GM03348 (cell line): ENCODE data around the gene SNRPD1.
"Not testable (repeated sequence)": the region's sequence is repeated elsewhere in the genome, so short reads cannot be mapped to it uniquely, and the experiment has no call there.

Source experiments
- DNase-seq: peaks from one replicate; pipeline ENCODE4 v3.0.0; 2012; ENCODE audit warnings: low spot score

The SNRPD1 gene

GRCh38 chr18:21612125-21613039 is at the start of gene SNRPD1:
TSS of gene SNRPD1 (plus strand) at chr18:21612314. CDS start at chr18:21612430, 116 bp downstream.
- peak; percentile 96 for DNase-seq

- peak; percentile 11 for DNase-seq
These were observed 40.3 kb upstream of the SNRPD1 start for GRCh38 chr18:21571772-21572171.

DNA sequence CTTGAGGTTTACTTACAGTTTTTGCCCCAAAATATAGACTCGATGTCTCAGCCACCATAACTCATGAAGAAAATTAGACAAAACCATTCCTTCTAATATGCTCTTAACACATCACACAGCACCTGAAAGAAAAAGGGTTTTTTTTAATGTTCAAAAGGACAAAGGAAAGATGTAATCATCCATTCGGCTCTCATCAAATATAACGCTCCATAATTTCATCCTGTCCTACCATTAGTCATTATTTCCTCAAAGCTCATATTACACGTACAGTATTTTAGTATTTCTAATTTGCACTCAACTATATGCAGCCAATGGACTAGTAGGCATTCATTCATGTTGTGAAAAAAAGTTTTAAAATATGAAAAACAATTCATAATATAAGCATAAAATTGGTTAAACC is 36.5 kb upstream of the SNRPD1 start:
- DNase-seq: no peak

GRCh38 chr18:21584391-21584790 is 27.7 kb upstream of the SNRPD1 start:
- no peak for DNase-seq

DNA sequence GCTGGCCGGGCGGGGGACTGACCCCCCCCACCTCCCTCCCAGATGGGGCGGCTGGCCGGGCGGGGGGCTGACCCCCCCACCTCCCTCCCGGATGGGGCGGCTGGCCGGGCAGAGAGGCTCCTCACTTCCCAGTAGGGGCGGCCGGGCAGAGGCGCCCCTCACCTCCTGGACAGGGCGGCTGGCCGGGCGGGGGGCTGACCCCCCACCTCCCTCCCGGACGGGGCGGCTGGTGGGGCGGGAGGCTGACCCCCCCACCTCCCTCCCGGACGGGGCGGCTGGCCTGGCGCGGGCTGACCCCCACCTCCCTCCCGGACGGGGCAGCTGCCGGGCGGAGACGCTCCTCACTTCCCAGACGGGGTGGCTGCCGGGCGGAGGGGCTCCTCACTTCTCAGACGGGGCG is 19.8 kb upstream of the SNRPD1 start:
- DNase-seq: not testable (repeated sequence)

GRCh38 chr18:21593540-21594257 is 18.4 kb upstream of the SNRPD1 start:
- DNase-seq: no peak

DNA sequence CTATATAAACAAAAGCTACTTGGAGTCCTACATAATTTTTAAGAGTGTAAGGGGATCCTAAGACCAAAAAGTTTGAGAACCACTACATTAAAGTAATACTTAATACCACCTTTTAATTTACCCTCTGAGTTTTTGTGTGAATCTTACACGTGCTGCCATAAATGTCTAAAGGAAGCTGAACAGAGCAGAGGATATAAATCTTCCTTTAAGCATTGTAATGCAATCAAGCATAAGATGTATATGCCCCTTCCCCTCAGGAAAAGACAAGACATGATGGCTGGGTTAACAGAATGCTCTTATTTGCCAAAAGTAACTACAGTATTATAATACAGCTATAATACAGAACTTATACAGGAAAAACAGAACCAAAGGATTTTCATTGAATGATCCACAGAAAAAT is 14.5 kb upstream of the SNRPD1 start:
- DNase-seq: no peak

DNA sequence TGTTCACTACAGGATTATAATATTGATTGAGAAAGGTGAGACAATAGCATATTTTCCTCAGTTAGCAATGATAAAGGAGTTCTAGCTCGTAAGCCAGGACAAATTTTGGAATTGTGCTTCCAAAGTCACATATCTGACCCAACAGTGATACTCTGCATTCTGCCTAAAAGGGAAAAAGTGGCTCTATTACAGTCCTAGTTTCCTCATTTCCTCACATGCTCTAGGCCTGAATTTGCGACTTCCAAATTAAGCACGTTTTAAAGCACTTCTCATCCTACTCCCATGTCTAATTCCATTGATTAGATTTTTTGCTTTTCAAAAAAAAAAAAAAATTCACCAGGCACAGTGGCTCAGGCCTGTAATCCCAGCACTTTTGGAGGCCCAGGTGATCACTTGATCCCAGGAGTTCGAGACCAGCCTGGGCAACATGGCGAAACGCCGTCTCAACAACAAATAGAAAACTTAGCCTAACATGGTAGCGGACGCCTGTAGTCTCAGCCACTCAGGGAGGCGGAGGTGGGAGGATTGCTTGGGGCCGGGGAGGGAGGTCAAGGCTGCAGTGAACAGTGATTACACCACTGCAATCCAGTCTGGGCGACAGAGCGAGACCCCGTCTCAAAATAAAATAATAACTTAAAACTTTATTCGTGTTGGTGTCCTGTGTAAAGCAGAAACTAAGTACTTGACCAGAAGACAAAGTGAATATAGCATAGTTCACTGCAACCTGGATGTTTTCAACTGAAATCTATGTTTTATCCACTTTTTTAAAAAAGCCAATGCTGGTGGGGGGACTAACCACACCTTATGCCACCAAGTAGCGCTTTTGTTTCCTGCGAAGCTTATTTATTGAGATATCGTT is 13.2 kb upstream of the SNRPD1 start:
- DNase-seq: no peak

GRCh38 chr18:21599585-21600525 is 12.3 kb upstream of the SNRPD1 start:
- DNase-seq: peak; percentile 71

- DNase-seq: peak; percentile 97
These were observed 11.3 kb upstream of the SNRPD1 start, which contains the start of gene ESCO1 for GRCh38 chr18:21600526-21601410. TSS of gene ESCO1 (minus strand) at chr18:21600704. CDS start at chr18:21574843, 25,861 bp downstream.

- no peak for DNase-seq
These were observed 9.9 kb upstream of the SNRPD1 start for GRCh38 chr18:21602299-21602587.

GRCh38 chr18:21604671-21605070 is 7.4 kb upstream of the SNRPD1 start:
- no peak for DNase-seq

DNA sequence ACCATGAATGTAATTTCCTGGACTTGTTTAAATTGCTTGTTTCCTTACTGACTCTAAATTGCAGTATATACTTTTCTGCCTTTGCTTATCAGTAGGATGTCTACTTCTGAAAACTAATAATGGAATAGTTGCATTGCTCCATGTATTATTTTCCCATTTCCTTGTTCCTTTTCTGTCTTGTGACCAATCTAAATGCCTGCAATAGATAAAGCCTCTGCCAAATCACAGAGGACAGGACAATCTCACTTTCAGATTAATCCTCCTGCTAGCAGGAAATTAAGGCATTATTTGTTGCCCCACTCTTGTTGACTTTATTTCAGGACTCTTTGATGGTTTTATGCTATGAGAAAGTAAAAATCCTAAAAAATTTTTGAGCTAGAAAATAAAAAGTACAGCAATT is 6.9 kb upstream of the SNRPD1 start:
- no peak for DNase-seq

DNA sequence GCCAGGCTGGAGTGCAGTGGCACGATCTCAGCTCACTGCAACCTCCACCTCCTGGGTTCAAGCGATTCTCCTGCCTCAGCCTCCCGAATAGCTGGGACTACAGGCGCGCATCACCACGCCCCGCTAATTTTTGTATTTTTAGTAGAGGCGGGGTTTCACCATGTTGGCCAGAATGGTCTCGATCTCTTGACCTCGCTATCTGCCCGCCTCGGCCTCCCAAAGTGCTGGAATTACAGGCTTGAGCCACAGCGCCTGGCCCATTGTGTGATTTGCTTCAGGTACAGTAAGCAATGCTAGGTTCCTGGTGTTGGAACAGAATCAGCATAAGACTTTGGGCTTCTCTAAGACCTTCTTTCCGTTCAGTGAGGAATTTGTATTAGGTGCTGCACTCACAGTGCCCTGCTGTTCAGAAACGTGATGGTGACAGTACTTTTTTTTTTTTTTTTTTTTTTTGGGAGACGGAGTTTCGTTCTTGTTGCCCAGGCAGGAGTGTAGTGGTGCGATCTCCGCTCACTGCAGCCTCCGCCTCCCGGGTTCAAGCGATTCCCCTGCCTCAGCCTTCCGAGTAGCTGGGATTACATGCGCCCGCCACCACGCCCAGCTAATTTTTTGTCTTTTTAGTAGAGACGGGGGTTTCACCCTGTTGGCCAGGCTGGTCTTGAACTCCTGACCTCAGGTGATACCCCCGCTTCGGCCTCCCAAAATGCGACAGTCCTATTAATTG is 551 bp upstream of the SNRPD1 start:
- DNase-seq: not testable (repeated sequence)

- not testable (repeated sequence) for DNase-seq
These were observed 9.5 kb downstream of the SNRPD1 start for GRCh38 chr18:21621640-21622039.

- DNase-seq: no peak
These were observed 17.1 kb downstream of the SNRPD1 start for GRCh38 chr18:21629089-21629832.

DNA sequence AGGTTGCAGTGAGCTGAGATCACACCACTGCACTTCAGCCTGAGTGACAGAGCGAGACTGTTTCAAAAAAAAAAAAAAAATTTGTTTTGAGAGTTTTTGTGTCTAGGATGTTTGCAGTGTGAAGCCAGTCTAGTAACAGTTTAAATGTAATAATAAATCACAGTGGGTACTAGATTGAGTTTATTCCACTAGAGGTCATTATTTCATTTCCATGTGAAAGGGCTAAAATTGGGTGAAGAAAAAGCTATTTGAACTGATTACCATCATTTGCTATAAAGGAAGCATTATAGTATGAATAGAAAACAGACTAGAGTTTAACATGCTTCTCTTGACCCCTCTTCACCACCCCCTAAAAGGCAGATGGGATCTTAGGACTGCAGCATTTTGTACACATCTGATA is 20.3 kb downstream of the SNRPD1 start:
- no peak for DNase-seq

- DNase-seq: no peak
These were observed 22.6 kb downstream of the SNRPD1 start for GRCh38 chr18:21634588-21635199.
